MM.1S (cell line): ENCODE results near the gene PXMP4.
"Not testable (repeated sequence)": the region's sequence is repeated elsewhere in the genome, so short reads cannot be mapped to it uniquely, and the experiment has no call there.

Experiments used
- DNase-seq: peaks from one replicate; pipeline ENCODE4 v3.0.0-alpha.2; 2015
- H2AFZ ChIP-seq: fragments of 300-600 bp; sonication (generic); 2 replicates; pipeline ENCODE4 v1.6.0; 2016; ENCODE audit warnings: antibody characterized with exemption, low read length
- H3F3A ChIP-seq: fragments of 300-600 bp; sonication (generic); 2 replicates; pipeline ENCODE4 v1.6.1; 2016; ENCODE audit warnings: mild to moderate bottlenecking, antibody characterized with exemption, low read length, moderate library complexity, mixed read lengths; ENCODE audit not compliant: insufficient read depth
- H3K27ac ChIP-seq: fragments of 300-600 bp; sonication (generic); 2 replicates; pipeline ENCODE4 v1.5.1; 2016; ENCODE audit warnings: mild to moderate bottlenecking, low read length
- H3K27me3 ChIP-seq: fragments of 300-600 bp; sonication (generic); replicated peaks from 2 replicates; pipeline ENCODE4 v1.6.0; 2016; ENCODE audit warnings: low read length; ENCODE audit not compliant: insufficient read depth
- H3K36me3 ChIP-seq: fragments of 300-600 bp; sonication (generic); replicated peaks from 2 replicates; pipeline ENCODE4 v1.6.1; 2016; ENCODE audit warnings: mild to moderate bottlenecking, low read length, mixed read lengths; ENCODE audit not compliant: insufficient read depth
- H3K4me1 ChIP-seq: fragments of 300-600 bp; sonication (generic); 2 replicates; pipeline ENCODE4 v1.6.1; 2016; ENCODE audit warnings: low read length, mixed read lengths
- H3K4me2 ChIP-seq: fragments of 300-600 bp; sonication (generic); 2 replicates; pipeline ENCODE4 v1.6.0; 2016; ENCODE audit warnings: low read depth, low read length
- H3K4me3 ChIP-seq: fragments of 300-600 bp; sonication (generic); 2 replicates; pipeline ENCODE4 v1.5.1; 2016; ENCODE audit warnings: low read length, mixed read lengths
- H3K79me2 ChIP-seq: fragments of 300-600 bp; sonication (generic); 2 replicates; pipeline ENCODE4 v1.6.1; 2016; ENCODE audit warnings: mixed run types, low read length, mixed read lengths
- H3K9ac ChIP-seq: fragments of 300-600 bp; sonication (generic); 2 replicates; pipeline ENCODE4 v1.6.1; 2016; ENCODE audit warnings: low read length, mixed read lengths
- H3K9me2 ChIP-seq: fragments of 300-600 bp; sonication (generic); replicated peaks from 2 replicates; pipeline ENCODE4 v1.6.1; 2016; ENCODE audit warnings: mild to moderate bottlenecking, low read length, mixed read lengths; ENCODE audit not compliant: insufficient read depth
- H3K9me3 ChIP-seq: fragments of 300-600 bp; sonication (generic); replicated peaks from 2 replicates; pipeline ENCODE4 v1.6.1; 2016; ENCODE audit warnings: mild to moderate bottlenecking, low read length, mixed read lengths; ENCODE audit not compliant: insufficient read depth
- H4K20me1 ChIP-seq: fragments of 300-600 bp; sonication (generic); 2 replicates; pipeline ENCODE4 v1.6.1; 2016; ENCODE audit warnings: mild to moderate bottlenecking, low read length, moderate library complexity, mixed read lengths; ENCODE audit not compliant: insufficient read depth
- EZH2 ChIP-seq: fragments of 300-600 bp; sonication (generic); optimal IDR thresholded peaks from 2 replicates; pipeline ENCODE3; 2017; ENCODE audit warnings: low read depth, mild to moderate bottlenecking, antibody characterized with exemption, low read length, mixed read lengths
- EZH2phosphoT487 ChIP-seq: fragments of 300-600 bp; sonication (generic); IDR thresholded peaks from 2 replicates; pipeline ENCODE4 v1.6.1; 2018; ENCODE audit warnings: antibody characterized with exemption, low read length
- TF ChIP-seq, protein P1 (sequence below): fragments of 300-600 bp; sonication (generic); IDR thresholded peaks from 2 replicates; pipeline ENCODE4 v1.5.1; 2016; ENCODE audit warnings: antibody characterized with exemption, low read length, mixed read lengths

The PXMP4 gene

DNA sequence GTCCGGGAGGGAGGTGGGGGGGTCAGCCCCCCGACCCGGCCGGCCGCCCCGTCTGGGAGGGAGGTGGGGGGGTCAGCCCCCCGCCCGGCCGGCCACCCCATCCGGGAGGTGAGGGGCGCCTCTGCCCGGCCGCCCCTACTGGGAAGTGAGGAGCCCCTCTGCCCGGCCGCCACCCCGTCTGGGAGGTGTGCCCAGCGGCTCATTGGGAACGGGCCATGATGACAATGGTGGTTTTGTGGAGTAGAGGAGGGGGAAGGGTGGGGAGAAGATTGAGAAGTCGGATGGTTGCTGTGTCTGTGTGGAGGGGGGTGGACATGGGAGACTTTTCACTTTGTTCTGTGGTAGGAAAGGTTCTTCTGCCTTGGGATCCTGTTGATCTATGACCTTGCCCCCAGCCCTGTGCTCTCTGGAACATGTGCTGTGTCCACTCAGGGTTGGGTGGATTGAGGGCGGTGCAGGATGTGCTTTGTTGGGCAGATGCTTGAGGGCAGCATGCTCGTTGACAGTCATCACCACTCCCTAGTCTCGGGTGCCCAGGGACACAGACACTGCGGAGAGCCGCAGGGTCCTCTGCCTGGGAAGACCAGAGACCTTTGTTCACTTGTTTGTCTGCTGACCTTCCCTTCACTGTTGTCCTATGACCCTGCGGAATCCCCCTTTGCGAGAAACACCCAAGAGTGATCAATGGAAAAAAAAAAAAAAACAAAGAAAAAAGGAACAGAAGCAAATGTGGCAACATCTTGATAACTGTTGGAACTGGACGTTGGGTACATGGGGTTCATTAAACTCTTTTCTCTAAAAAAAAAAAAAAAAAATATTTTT, 18.3 kb downstream of the PXMP4 start:
- Histone ChIP-seq H3K9ac (no peak overlapping the region), H2AFZ (no peak overlapping the region), H3K36me3 (no peaks in the 10 kb centered on the region), H3K27me3 (no peaks in the 10 kb centered on the region), H4K20me1 (no peaks in the 10 kb centered on the region), H3K4me1 (no peaks in the 10 kb centered on the region), H3K27ac (no peak overlapping the region), H3K4me2 (no peak overlapping the region), H3K4me3 (no peak overlapping the region), H3F3A (no peaks in the 10 kb centered on the region), H3K9me2 (no peaks in the 10 kb centered on the region), H3K79me2 (no peaks in the 10 kb centered on the region), H3K9me3 (no peaks in the 10 kb centered on the region)
- TF ChIP-seq, protein P1, sequence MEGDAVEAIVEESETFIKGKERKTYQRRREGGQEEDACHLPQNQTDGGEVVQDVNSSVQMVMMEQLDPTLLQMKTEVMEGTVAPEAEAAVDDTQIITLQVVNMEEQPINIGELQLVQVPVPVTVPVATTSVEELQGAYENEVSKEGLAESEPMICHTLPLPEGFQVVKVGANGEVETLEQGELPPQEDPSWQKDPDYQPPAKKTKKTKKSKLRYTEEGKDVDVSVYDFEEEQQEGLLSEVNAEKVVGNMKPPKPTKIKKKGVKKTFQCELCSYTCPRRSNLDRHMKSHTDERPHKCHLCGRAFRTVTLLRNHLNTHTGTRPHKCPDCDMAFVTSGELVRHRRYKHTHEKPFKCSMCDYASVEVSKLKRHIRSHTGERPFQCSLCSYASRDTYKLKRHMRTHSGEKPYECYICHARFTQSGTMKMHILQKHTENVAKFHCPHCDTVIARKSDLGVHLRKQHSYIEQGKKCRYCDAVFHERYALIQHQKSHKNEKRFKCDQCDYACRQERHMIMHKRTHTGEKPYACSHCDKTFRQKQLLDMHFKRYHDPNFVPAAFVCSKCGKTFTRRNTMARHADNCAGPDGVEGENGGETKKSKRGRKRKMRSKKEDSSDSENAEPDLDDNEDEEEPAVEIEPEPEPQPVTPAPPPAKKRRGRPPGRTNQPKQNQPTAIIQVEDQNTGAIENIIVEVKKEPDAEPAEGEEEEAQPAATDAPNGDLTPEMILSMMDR = no peak
- TF ChIP-seq EZH2 (no peak), EZH2phosphoT487 (no peak)
- DNase-seq = no peak

GRCh38 chr20:33700696-33701441, 19.2 kb downstream of the PXMP4 start:
- not testable (repeated sequence) for H3K9me2 ChIP-seq, H3K79me2 ChIP-seq, H3K9ac ChIP-seq, H4K20me1 ChIP-seq, H3K4me2 ChIP-seq, H3K27me3 ChIP-seq, H2AFZ ChIP-seq, H3K9me3 ChIP-seq, H3K4me3 ChIP-seq, DNase-seq, H3K27ac ChIP-seq, H3F3A ChIP-seq, H3K4me1 ChIP-seq, H3K36me3 ChIP-seq

GRCh38 chr20:33698966-33699365, 21.1 kb downstream of the PXMP4 start:
- H3K4me1 ChIP-seq, H3F3A ChIP-seq, H3K79me2 ChIP-seq, H3K27me3 ChIP-seq, H3K36me3 ChIP-seq, DNase-seq, H3K9me3 ChIP-seq, H3K4me2 ChIP-seq, H3K27ac ChIP-seq, H4K20me1 ChIP-seq, H3K4me3 ChIP-seq, H3K9ac ChIP-seq, H2AFZ ChIP-seq, H3K9me2 ChIP-seq: not testable (repeated sequence)

DNA sequence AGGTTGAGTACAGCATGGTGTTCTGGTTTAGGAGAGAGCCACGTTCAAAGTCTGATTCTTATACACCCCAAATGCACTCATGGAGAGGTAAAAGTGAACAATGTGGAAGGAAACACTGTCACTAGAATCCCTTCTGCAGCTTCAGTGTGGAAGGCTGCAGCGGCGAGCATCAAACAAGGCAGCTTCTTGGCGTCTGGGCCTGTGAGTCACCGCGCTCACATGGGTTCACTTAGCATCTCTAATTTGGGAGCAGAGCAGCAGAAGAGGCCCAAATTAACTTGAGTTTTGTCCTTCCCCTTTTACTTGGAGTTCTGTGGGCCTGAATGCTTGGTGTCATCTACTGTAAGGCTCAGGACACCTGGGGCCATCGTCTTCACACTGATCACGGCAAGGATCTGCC, 23.0 kb downstream of the PXMP4 start:
- Histone ChIP-seq H3K27ac (no peak overlapping the region), H3K4me1 (no peaks in the 10 kb centered on the region), H3K79me2 (no peaks in the 10 kb centered on the region), H3K27me3 (no peaks in the 10 kb centered on the region), H3F3A (no peaks in the 10 kb centered on the region), H3K4me3 (no peak overlapping the region), H3K4me2 (no peak overlapping the region), H3K9me2 (no peaks in the 10 kb centered on the region), H2AFZ (no peak overlapping the region), H3K9me3 (no peaks in the 10 kb centered on the region), H3K36me3 (no peaks in the 10 kb centered on the region), H4K20me1 (no peaks in the 10 kb centered on the region), H3K9ac (no peak overlapping the region)
- no peak for DNase-seq
- TF ChIP-seq EZH2phosphoT487 (no peak), EZH2 (no peak)
- TF ChIP-seq, protein P1 = no peak
